Esophagus muscularis mucosa (tissue), 4 donors: ENCODE results near the gene LRTM2. TPM values are rescaled to one million over a fixed set of nuclear protein-coding genes. Genes with fewer than 3 reads are reported as not detected.

Source experiments
- DNase-seq: peaks from one replicate; pipeline ENCODE4 v3.0.0-alpha.2; 2017; ENCODE audit errors: extremely low spot score
- H3K27ac ChIP-seq, 4 donors: fragments of 200-600 bp; sonication (generic); replicated peaks in 1 of 4; 1 replicate in 3 of 4; 2 replicates in 1 of 4; pipeline ENCODE4 v1.5.1; 2016 to 2019; ENCODE audit warnings: mild to moderate bottlenecking in 1 of 4
- H3K27me3 ChIP-seq, 4 donors: fragments of 200-600 bp; sonication (generic); one replicate each; pipeline versions ENCODE4 v1.5.1 to v1.6.0; 2016 to 2019
- H3K36me3 ChIP-seq, 4 donors: fragments of 200-600 bp; sonication (generic); one replicate each; pipeline ENCODE4 v1.5.1; 2016 to 2019
- H3K4me1 ChIP-seq, 4 donors: fragments of 200-600 bp; sonication (generic); one replicate each; pipeline ENCODE4 v1.5.1; 2016 to 2019
- H3K4me3 ChIP-seq, 4 donors: fragments of 200-600 bp; sonication (generic); 1 replicate in 2 of 4; 2 replicates in 2 of 4; pipeline ENCODE4 v1.5.1; 2016 to 2019; ENCODE audit warnings: mild to moderate bottlenecking in 4 of 4, moderate library complexity in 1 of 4
- H3K9me3 ChIP-seq, 4 donors: fragments of 200-600 bp; sonication (generic); 1 replicate in 3 of 4; 2 replicates in 1 of 4; pipeline ENCODE4 v1.5.1; 2016 to 2019
- CTCF ChIP-seq, 3 experiments: fragments of 200-600 bp in 2 of 3; fragments of 450-650 bp in 1 of 3; sonication (generic) in 2 of 3; IDR thresholded peaks; one replicate each; pipeline ENCODE4 v1.5.1; 2017 to 2019; ENCODE audit warnings: antibody characterized with exemption in 3 of 3, mild to moderate bottlenecking in 2 of 3, moderate library complexity in 1 of 3
- EP300 ChIP-seq: sonication (generic); formaldehyde crosslinking; IDR thresholded peaks from one replicate; pipeline ENCODE4 v1.6.1; 2017; ENCODE audit warnings: antibody characterized with exemption
- POLR2A ChIP-seq: fragments of 450-650 bp; IDR thresholded peaks from one replicate; pipeline ENCODE4 v1.6.1; 2017; ENCODE audit warnings: antibody characterized with exemption, moderate library complexity, mild to moderate bottlenecking, low read depth
- POLR2AphosphoS5 ChIP-seq, 2 donors: sonication (generic); formaldehyde crosslinking; IDR thresholded peaks; one replicate each; pipeline ENCODE4 v1.6.1; 2017; ENCODE audit warnings: antibody characterized with exemption in 2 of 2
- WGBS: methylation state at CpG from one replicate; pipeline ENCODE4 v1.1.5; 2018; 5-methylcytosine and 5-hydroxymethylcytosine counted together
- intact Hi-C: fragments of 100-400 bp; cut with DNase I; formaldehyde crosslinking; loops from one replicate; pipeline ENCODE4 v1.15.1; 2023
- total RNA-seq, 4 donors: library from RNA; depleted of rRNA; stranded (reverse); fragments of >200 nt; gene quantifications; one replicate each; pipeline versions ENCODE4 v1.1.0 to v1.2.1, GENCODE V29; 2016

LRTM2 gene
- total RNA-seq, 4 donors from 2014 or later = 0.17 TPM; not detected in 3

DNA sequence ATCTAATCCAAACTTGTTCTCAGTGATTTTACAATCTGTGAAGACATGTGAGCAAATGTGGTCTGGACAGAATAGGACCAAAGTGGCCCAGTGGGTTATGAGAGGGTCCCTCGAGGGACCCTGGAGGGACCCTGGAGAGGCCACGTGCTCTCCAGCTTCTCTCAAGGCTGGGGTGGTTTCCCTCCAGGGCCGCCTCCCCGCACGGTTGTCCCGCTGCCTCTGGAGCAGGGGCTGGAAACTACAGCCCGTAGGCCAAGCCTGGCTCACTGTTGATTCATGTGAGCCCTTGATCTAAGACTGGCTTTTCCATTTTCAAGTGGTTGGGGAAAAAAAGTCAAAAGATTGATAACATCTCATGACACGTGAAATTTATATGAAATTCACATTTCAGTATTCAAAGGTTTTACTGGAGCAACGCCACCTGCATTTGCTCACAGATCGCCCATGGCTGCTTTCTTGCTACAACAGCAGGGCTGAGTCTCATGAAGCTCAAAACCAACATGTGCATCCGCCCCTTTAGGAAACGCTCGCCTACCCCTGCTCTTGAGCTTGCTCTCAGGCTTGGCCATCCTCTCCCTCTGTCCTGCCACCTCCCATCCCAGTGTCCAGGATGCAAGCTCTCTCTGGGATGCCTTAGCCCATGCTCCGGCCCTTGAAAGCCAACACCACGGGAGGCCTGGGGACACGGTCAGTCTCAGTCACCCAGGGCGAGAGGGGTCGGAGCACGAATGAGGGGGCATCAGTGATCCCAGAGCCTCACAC lies 12.1 kb upstream of the LRTM2 start:
- intact Hi-C loops = no loop called here

GRCh38 chr12:1808798-1809480 lies 11.4 kb upstream of the LRTM2 start:
- Histone ChIP-seq H3K9me3 (no peaks in the 10 kb centered on the region), H3K36me3 (no peaks in the 10 kb centered on the region), H3K27ac (no peak overlapping the region), H3K27me3 (no peaks in the 10 kb centered on the region), H3K4me3 (no peak overlapping the region), H3K4me1 (peaks cover 0 to 24% (median 18%) of the 10 kb centered on the region in 4 donors)
- DNase-seq = no peak
- WGBS = 93% methylated on average over 22 of the region's 22 CpGs
- intact Hi-C loops = no loop called here
- TF ChIP-seq EP300 (no peak), POLR2AphosphoS5 (IDR thresholded peaks at IDR 0.05) (no peak), CTCF (IDR thresholded peaks at IDR 0.05) (no peak), POLR2A (no peak)

More for the DNA sequence above, 12.1 kb upstream of the LRTM2 start:
- H3K9me3 ChIP-seq = no peaks in the 10 kb centered on the region
- 87% methylated on average over 19 of the region's 19 CpGs for WGBS
- TF ChIP-seq CTCF (IDR thresholded peaks at IDR 0.05) (no peak), POLR2AphosphoS5 (IDR thresholded peaks at IDR 0.05) (no peak), POLR2A (no peak), EP300 (no peak)
- no peak overlapping the region for H3K27ac ChIP-seq
- H3K27me3 ChIP-seq = no peaks in the 10 kb centered on the region
- no peak for DNase-seq
- H3K4me1 ChIP-seq = peaks cover 0 to 23% (median 17%) of the 10 kb centered on the region in 4 donors
- H3K4me3 ChIP-seq = no peak overlapping the region
- no peaks in the 10 kb centered on the region for H3K36me3 ChIP-seq

GRCh38 chr12:1809591-1810190 lies 10.7 kb upstream of the LRTM2 start:
- H3K27ac ChIP-seq = no peak overlapping the region
- no peaks in the 10 kb centered on the region for H3K9me3 ChIP-seq
- DNase-seq = no peak
- intact Hi-C loops = no loop called here
- no peaks in the 10 kb centered on the region for H3K27me3 ChIP-seq
- H3K4me1 ChIP-seq = peaks cover 0 to 22% (median 15%) of the 10 kb centered on the region in 4 donors
- H3K4me3 ChIP-seq = no peak overlapping the region
- 84% methylated on average over 13 of the region's 13 CpGs for WGBS
- no peaks in the 10 kb centered on the region for H3K36me3 ChIP-seq
- TF ChIP-seq CTCF (IDR thresholded peaks at IDR 0.05) = no peak
- TF ChIP-seq POLR2A = no peak
- TF ChIP-seq POLR2AphosphoS5 (IDR thresholded peaks at IDR 0.05) = no peak
- TF ChIP-seq EP300 = no peak

DNA sequence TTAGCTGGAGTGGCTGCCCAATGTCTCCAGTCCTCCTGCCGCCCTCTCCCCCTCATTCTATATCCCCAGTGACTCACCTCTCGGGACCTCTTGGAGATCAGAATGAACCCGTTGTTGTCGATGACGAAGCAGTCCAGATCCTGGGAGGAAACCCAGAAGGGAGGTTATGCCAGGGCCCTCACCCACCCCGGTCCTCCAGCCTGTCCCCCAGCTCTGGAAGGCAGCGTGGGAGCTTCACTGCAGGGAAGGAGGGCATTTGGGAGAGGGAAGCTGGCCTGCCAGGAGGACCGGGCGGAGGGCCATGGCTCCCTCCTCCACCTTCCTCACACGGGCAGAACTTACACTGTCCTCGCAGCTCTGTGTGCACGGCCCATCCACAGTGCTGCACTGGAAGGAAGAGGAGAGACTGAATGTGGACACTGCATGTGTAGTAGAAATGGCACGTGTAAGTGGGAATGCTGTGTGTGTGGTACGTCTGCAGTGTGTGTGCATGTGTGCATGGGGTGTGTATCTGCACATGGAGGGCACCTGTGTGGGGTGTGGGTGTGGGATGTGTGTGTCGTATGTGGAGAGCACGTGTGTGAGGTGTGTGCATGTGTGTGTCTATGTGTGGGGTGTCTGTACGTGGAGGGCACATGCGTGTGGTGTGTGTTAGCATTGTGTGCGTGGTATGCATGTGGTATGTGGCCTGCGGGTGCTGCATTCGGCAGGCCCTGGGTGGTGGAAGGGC lies 10.0 kb upstream of the LRTM2 start:
- no peaks in the 10 kb centered on the region for H3K36me3 ChIP-seq
- TF ChIP-seq POLR2AphosphoS5 (IDR thresholded peaks at IDR 0.05) = no peak
- TF ChIP-seq CTCF (IDR thresholded peaks at IDR 0.05) = no peak
- TF ChIP-seq EP300 = no peak
- no peak for TF ChIP-seq POLR2A
- H3K27ac ChIP-seq = no peak overlapping the region
- intact Hi-C loops = no loop called here
- H3K9me3 ChIP-seq = no peaks in the 10 kb centered on the region
- H3K27me3 ChIP-seq = no peaks in the 10 kb centered on the region
- 75% methylated on average over 21 of the region's 21 CpGs for WGBS
- peaks cover 0 to 19% (median 11%) of the 10 kb centered on the region in 4 donors for H3K4me1 ChIP-seq
- H3K4me3 ChIP-seq = no peak overlapping the region
- DNase-seq = no peak
